Panc1 (cell line): ENCODE results near the gene TP73. TPM values are rescaled to one million over a fixed set of nuclear protein-coding genes. Genes with fewer than 3 reads are reported as not detected.
A peak's percentile ranks its signal among the peaks of the same experiment; 100 is the strongest.

Source experiments
- ATAC-seq: fragments of 200-7000 bp; cut with Tn5 transposase; 2 replicates; pipeline ENCODE4 v1.9.1; 2020; ENCODE audit warnings: mild to moderate bottlenecking, moderate library complexity
- BruUV-seq: library from RNA; stranded (reverse); fragments of 400-500 nt; replicated peaks from 2 replicates; lab custom pipeline; 2021; lab: Mats Ljungman, UMichigan
- CTCF ChIA-PET: fragments of 300-600 bp; sonication (Branson Sonifier 250); formaldehyde crosslinking; loops from one replicate; lab custom pipeline; 2022; ENCODE audit warnings: antibody characterized with exemption; lab: Charles Lee
- POLR2A ChIA-PET: fragments of 300-600 bp; sonication (Branson Sonifier 250); formaldehyde crosslinking; loops from one replicate; lab custom pipeline; 2022; ENCODE audit warnings: antibody characterized with exemption; lab: Charles Lee
- DNase-seq: peaks from one replicate; pipeline ENCODE4 v3.0.0-alpha.2; 2010; ENCODE audit warnings: low read depth, low spot score
- H3K27ac ChIP-seq: 2 replicates; pipeline ENCODE4 v1.5.1; 2011; ENCODE audit warnings: mild to moderate bottlenecking, low read length, inconsistent platforms
- H3K27me3 ChIP-seq: fragments of 200-500 bp; sonication (Bioruptor generic); 2 replicates; pipeline ENCODE4 v1.6.0; 2014; ENCODE audit warnings: low read length, inconsistent platforms; ENCODE audit not compliant: control insufficient read depth, insufficient read depth
- H3K36me3 ChIP-seq: fragments of 200-500 bp; sonication (Bioruptor generic); 2 replicates; pipeline ENCODE4 v1.5.1; 2014; ENCODE audit warnings: inconsistent platforms, mild to moderate bottlenecking, low read length, moderate library complexity; ENCODE audit not compliant: control insufficient read depth, insufficient read depth
- H3K4me1 ChIP-seq: 2 replicates; pipeline ENCODE4 v1.5.1; 2011; ENCODE audit warnings: inconsistent platforms, mild to moderate bottlenecking, low read length, moderate library complexity; ENCODE audit not compliant: control insufficient read depth, insufficient read depth
- H3K4me3 ChIP-seq, 2 experiments: 2 replicates each; pipeline ENCODE4 v1.5.1; 2011 to 2012; ENCODE audit warnings: low read depth in 2 of 2, low read length in 2 of 2, mild to moderate bottlenecking in 2 of 2, inconsistent platforms in 1 of 2, moderate library complexity in 1 of 2
- H3K9me3 ChIP-seq: fragments of 200-500 bp; sonication (Bioruptor generic); 2 replicates; pipeline ENCODE4 v1.5.1; 2014; ENCODE audit warnings: low read depth, mild to moderate bottlenecking, inconsistent platforms, low read length, moderate library complexity; ENCODE audit not compliant: control insufficient read depth, insufficient read depth
- POLR2AphosphoS5 ChIP-seq: IDR thresholded peaks from 2 replicates; pipeline ENCODE4 v1.6.1; 2012; ENCODE audit warnings: mild to moderate bottlenecking, low read depth, low read length, moderate library complexity
- SIN3A ChIP-seq: IDR thresholded peaks from 2 replicates; pipeline ENCODE4 v1.6.1; 2012; ENCODE audit warnings: low read depth, mild to moderate bottlenecking, low read length, moderate library complexity, borderline replicate concordance; ENCODE audit not compliant: insufficient read depth
- TCF7L2 ChIP-seq: IDR thresholded peaks from 2 replicates; pipeline ENCODE4 v1.6.1; 2011; ENCODE audit warnings: mild to moderate bottlenecking, low read depth, low read length, inconsistent platforms
- in situ Hi-C: cut with HindIII; loops from 2 replicates; pipeline ENCODE4 v1.10.0; 2016; ENCODE audit warnings: low sequenced_read_pairs, low pct_unique_long_range_greater_than_20kb
- intact Hi-C: fragments of 100-400 bp; cut with micrococcal nuclease; formaldehyde crosslinking; loops from one replicate; pipeline ENCODE4 v1.10.0; 2022; ENCODE audit not compliant: unreplicated experiment
- total RNA-seq: library from RNA; stranded (reverse); gene quantifications from one replicate; pipeline ENCODE4 v1.2.1, GENCODE V29; 2021; ENCODE audit not compliant: unreplicated experiment
- TF ChIP-seq, protein P1 (sequence below): fragments of 450-650 bp; IDR thresholded peaks from 2 replicates; pipeline ENCODE4 v1.5.1; 2017; ENCODE audit warnings: mild to moderate bottlenecking
- TF ChIP-seq, protein P2 (sequence below), 2 experiments: IDR thresholded peaks; 2 replicates each; pipeline ENCODE4 v1.6.1; 2011 to 2012; ENCODE audit warnings: low read depth in 2 of 2, control low read depth in 1 of 2, low read length in 1 of 2, mild to moderate bottlenecking in 1 of 2, moderate library complexity in 1 of 2; ENCODE audit not compliant: insufficient read depth in 1 of 2

The TP73 gene
- total RNA-seq, 1 experiment from 2014 or later = 4.7 TPM

DNA sequence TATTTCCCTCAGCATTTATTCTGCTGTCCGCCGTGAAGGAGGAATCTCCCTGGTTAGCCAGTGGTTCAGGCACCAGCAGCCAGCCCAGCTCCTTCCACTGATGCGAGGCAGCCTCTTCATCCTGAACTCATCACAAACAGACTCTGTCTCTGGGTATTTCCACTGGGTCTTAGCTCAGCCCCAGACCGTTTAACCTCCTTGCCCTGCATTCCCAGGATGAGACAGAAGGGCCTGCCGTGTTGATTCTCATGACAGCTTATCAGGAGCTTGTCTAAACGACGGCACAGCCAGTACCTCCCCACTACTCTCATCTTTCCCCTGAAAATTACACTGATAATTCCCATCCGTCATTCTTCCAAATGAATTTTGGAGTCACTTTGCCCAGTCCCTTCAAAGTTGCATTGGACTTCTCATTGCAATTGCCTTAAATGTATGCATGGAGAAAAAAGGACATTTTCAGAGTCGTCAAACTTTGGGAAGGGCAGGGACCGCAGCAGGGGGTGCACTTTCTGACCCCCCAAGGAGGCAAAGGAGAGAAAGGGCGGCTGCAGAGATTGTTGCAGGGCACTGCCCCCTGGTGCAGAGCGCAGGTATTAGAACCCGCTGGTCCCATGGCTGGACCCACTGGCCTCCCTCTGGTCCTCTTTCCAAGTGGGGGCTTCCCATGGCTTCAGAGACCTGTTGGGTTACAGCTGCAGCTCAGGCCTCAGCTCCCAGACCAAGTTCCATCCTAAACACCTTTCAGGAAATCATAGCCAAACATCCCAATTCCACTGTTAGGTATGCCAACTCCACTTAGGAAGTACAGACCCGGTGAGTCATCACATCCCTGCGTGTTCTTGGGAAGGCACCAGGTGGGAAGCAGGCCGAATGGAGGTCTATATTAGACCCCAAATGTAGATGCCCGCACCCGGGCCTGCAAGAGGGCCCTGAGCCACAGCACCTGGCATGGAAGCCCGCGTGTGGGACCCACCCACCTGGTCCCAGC, 37.3 kb upstream of the TP73 start:
- H3K4me1 ChIP-seq = peaks cover 32% of the 10 kb centered on the region
- CTCF ChIA-PET = interaction anchor here (0.6 to 1.2 kb wide), 5 partner anchors 26 to 162 kb away, joined by 3 read pairs; no protein-coding TSS in a partner anchor
- no peak overlapping the region for H3K4me3 ChIP-seq
- H3K36me3 ChIP-seq = no peaks in the 10 kb centered on the region
- DNase-seq (peak; percentile 17), ATAC-seq (no peak)
- H3K27me3 ChIP-seq = no peaks in the 10 kb centered on the region
- no peaks in the 10 kb centered on the region for H3K9me3 ChIP-seq
- in situ Hi-C loops (no loop called here), intact Hi-C loops (loop anchor here (2.0 kb wide), 1 partner anchor 130 kb away; no protein-coding TSS in a partner anchor)
- POLR2A ChIA-PET = no interaction called here
- TF ChIP-seq, protein P1, sequence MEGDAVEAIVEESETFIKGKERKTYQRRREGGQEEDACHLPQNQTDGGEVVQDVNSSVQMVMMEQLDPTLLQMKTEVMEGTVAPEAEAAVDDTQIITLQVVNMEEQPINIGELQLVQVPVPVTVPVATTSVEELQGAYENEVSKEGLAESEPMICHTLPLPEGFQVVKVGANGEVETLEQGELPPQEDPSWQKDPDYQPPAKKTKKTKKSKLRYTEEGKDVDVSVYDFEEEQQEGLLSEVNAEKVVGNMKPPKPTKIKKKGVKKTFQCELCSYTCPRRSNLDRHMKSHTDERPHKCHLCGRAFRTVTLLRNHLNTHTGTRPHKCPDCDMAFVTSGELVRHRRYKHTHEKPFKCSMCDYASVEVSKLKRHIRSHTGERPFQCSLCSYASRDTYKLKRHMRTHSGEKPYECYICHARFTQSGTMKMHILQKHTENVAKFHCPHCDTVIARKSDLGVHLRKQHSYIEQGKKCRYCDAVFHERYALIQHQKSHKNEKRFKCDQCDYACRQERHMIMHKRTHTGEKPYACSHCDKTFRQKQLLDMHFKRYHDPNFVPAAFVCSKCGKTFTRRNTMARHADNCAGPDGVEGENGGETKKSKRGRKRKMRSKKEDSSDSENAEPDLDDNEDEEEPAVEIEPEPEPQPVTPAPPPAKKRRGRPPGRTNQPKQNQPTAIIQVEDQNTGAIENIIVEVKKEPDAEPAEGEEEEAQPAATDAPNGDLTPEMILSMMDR = peak; percentile 90
- no peak for TF ChIP-seq SIN3A
- H3K27ac ChIP-seq = no peak overlapping the region
- BruUV-seq = no TSS peak

DNA sequence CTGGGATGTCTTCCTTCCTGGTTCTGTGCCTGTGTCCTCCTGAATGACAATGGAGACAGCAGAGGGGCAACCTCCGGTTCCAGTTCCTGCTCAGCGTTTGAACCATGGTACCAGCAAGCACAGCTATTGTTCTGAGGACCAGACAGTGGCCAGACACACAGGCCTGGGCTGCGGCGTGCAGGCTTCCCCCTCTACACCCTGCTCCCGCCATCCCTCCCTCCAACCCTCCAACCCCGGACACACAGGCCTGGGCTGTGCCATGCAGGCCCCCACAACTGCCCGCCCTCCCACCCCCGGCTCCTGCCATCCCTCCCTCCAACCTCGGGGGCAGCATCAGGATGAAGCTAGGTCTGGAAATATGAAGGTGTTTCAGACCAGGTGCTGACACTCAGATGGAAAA, 35.5 kb upstream of the TP73 start:
- no peak for TF ChIP-seq POLR2AphosphoS5
- TF ChIP-seq, protein P2, sequence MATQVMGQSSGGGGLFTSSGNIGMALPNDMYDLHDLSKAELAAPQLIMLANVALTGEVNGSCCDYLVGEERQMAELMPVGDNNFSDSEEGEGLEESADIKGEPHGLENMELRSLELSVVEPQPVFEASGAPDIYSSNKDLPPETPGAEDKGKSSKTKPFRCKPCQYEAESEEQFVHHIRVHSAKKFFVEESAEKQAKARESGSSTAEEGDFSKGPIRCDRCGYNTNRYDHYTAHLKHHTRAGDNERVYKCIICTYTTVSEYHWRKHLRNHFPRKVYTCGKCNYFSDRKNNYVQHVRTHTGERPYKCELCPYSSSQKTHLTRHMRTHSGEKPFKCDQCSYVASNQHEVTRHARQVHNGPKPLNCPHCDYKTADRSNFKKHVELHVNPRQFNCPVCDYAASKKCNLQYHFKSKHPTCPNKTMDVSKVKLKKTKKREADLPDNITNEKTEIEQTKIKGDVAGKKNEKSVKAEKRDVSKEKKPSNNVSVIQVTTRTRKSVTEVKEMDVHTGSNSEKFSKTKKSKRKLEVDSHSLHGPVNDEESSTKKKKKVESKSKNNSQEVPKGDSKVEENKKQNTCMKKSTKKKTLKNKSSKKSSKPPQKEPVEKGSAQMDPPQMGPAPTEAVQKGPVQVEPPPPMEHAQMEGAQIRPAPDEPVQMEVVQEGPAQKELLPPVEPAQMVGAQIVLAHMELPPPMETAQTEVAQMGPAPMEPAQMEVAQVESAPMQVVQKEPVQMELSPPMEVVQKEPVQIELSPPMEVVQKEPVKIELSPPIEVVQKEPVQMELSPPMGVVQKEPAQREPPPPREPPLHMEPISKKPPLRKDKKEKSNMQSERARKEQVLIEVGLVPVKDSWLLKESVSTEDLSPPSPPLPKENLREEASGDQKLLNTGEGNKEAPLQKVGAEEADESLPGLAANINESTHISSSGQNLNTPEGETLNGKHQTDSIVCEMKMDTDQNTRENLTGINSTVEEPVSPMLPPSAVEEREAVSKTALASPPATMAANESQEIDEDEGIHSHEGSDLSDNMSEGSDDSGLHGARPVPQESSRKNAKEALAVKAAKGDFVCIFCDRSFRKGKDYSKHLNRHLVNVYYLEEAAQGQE (IDR thresholded peaks at IDR 0.05; ENCODE audit: insufficient read depth in 1 of 2, low read depth in 2 of 2, low read length in 1 of 2) = no peak
- no peak for TF ChIP-seq SIN3A
- TF ChIP-seq TCF7L2 = no peak
- H3K36me3 ChIP-seq = no peaks in the 10 kb centered on the region
- CTCF ChIA-PET = interaction anchor here (0.5 to 1.2 kb wide), 6 partner anchors 50 to 817 kb away, joined by 3 to 8 read pairs (median 4); no protein-coding TSS in a partner anchor
- ATAC-seq (no peak), DNase-seq (no peak)
- no peak overlapping the region for H3K27ac ChIP-seq
- in situ Hi-C loops (no loop called here), intact Hi-C loops (no loop called here)
- POLR2A ChIA-PET = interaction anchor here (0.6 kb wide), 2 partner anchors 23 to 66 kb away, joined by 6 read pairs; no protein-coding TSS in a partner anchor
- BruUV-seq = no TSS peak
- no peaks in the 10 kb centered on the region for H3K9me3 ChIP-seq
- H3K27me3 ChIP-seq = no peaks in the 10 kb centered on the region
- no peak overlapping the region for H3K4me3 ChIP-seq
- H3K4me1 ChIP-seq = peaks cover 30% of the 10 kb centered on the region
